Activated CD4-positive, alpha-beta T cell treated with anti-CD3 and anti-CD28 coated beads, Interleukin-2, amount 50 U/mL, for 16 hours (primary cell): Measurements from ENCODE around the gene RANGAP1.
A peak's percentile ranks its signal among the peaks of the same experiment; 100 is the strongest.

Experiments
- DNase-seq: peaks from one replicate; pipeline ENCODE4 v3.0.0-alpha.2; 2020

The RANGAP1 gene

DNA sequence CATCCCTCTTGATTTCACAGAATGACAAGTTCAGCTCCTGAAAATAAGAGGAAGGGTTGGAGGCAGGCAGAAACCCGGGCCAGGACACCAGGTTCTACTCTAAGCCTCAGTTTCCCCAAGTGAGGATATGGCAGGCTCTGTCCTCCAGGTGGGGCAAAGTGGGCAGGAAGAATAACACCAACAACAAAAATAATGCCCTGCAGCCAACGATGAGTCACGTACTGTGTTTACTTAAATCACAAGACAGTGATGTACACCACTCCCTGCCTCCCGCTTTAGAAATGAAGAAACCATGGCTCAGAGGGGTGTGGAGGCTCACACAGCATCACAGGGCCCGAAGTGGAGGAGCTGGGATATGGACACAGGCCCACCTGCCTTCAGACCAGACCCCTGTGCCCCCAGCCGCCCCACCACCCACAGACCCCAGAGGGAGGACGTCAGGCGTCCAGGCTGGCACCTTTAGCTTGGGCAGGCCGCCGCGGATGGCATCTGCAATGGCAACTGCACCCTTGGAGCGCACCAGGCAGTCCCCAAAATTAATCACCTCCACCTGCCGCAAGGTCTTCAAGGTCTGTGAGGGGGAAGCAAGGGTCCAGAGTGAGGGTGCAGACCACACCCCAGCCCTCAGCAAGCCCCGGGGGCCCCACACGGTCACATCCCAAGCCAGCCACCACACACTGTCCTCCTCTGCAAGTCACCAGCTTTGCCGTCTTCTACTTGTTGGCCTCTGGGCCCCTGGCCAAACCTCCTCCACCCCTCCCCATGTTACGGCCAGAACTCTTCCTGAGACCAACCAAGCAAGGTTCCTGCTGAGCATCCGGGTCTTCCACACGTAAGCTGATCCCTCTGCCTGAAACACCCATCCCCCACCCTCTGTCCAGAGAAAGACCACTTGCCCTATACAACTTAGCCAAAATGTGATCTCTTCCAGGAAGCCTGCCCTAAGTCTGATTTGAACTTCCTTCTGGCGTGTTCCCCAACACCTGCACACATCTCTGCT is 29.4 kb downstream of the RANGAP1 start:
- no peak for DNase-seq

DNA sequence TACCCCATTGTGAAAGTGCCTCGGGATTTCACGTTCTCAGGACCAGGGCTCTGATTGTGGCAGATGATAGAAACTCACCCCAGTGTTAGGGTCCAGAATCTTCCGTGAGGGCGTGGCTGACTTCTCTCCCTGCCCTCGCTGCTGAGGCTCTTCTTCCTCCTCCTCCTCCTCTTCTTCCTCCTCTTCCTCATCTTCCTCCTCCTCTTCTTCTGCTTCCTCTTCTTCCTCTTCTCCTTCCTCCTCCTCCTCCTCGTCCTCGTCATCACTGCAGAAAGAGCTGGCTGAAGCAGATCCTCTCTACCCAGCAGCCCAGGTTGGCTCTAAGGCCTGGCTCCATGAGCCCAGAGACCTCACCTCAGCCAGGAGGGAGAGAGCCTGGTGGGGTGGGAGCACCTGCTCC is 31.8 kb downstream of the RANGAP1 start:
- no peak for DNase-seq

GRCh38 chr22:41252365-41252764 is 33.6 kb downstream of the RANGAP1 start:
- DNase-seq, result no peak

- DNase-seq, result no peak
Measured at GRCh38 chr22:41250127-41250526, 35.9 kb downstream of the RANGAP1 start.

DNA sequence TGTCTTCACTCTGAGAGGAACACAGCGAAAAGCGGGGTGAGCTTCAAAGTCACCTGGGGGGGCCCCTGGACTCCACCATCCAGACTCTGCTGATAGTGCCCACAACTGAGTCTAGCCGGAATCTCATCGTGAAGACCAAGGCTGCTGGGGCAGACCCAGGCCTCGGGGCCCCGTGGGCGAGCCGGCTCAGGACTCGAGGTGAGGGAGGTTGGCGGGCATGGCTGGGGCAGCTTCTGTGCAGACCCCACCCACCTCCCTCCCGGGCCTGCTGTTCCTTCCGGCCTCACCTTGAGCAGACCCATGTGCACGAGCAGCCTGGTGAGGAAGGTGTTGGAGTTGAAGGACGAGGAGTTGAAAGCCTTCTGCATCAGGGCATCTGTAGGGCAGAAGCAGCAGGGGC is 36.5 kb downstream of the RANGAP1 start:
- DNase-seq, result no peak

DNA sequence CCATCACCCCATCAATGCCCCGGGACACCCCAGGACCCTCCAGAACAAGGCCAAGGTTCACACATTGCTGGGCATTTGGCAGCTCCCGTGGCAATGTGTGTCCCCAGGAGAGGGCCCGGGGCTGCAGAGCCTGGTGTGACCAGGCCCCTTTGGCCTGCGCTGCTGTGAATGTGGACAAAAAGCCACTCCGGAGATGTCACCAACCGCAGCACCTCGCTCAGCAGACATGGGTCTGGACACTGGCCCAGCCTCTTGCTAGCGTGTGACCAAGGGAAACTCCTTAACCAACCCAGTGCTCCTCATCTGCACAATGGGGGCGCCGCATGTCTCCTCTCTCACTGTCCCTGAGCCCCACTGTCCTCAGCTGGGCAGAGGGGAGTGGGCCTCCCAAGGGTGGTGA is 37.2 kb downstream of the RANGAP1 start:
- no peak for DNase-seq

DNA sequence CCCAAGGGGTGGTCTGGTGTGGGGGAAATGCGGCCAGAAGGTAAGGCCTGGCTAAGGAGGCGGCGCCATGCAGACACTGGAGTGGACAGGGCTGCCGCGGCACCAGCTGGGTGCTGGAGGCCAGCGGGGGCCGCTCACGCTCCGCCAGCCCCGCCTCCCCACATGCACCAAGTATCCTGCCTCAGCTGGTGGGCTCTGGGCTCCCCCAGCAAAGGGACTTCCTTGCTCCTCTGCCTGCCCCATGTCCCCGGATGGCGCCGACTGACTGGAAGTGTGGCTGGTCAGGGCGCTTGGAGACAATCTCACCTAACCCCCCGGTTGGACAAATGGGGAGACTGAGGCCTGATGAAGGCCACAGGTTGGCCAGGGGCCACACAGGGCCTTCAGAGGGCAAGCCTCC is 37.7 kb downstream of the RANGAP1 start:
- DNase-seq, result no peak

- DNase-seq, result no peak
Measured at GRCh38 chr22:41247703-41248102, 38.3 kb downstream of the RANGAP1 start.

DNA sequence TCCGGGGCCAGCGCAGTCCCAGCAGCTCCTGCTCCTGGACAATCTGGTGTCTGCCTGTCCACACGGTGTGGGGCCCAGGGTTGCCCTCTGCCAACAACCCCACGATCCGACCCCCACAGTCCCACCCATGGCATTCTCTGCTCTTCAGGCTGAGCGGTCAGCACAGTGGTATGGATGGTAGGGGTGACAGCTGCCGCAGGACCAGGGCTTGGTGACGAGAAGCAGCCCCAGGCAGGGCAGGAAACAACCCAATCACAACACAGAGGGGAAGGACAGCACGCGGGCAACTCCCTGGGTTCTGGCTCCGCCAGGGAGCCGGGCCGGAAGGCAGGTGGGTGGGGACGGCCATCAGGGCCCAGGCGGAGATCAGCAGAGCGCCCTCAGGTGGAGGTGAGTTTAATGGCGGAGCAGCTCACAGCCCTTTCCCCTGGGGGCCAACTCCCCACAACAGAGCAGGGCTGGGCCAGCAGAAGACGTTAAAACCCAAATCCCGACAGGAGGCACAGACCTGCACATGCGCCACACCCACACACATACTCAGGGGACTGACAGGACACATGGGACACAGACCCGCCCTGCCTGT is 40.0 kb downstream of the RANGAP1 start:
- no peak for DNase-seq

DNA sequence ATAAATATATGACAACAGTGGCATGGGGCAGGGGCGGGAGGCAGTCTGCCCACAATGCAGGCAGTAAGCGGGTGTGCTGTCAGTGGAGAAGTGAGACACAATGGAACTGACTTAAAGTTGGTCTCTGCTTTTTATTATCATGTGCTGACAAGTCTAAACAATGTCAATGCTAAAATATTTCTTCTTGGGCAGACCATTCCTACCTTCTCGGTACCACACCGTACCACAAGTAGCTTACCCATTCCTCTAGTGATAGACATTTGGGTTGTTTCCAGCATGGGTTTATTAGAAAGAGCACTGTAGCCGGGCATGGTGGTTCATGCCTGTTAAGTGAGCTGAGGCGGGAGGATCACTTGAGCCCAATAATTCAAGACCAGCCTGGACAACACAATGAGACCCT is 42.6 kb downstream of the RANGAP1 start:
- DNase-seq, result no peak

GRCh38 chr22:41242396-41243117 is 43.4 kb downstream of the RANGAP1 start:
- no peak for DNase-seq

DNA sequence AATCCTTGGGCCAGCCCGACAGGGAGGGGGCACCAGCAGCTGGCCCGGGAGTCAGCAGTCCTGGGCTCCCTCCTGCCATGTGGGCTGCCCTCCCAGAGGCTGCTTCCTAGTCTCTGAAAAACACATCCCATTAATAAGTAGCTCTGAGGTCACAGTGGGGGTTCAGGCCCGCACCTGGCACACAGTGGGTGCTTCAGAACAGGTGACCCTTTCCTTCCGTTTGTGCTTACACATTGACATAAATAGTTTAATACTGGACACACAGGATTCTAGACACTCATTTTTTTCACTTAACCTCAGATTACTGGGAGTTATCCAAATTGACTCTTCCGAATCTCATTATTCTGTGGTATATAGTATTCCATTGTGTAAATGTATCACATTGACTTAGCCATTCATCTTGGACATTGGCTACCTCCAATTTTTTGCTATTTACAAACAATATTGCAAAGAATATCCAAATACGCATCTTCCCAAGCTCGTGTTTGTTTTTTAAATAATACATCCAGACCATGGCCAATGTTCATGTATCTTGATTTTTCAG is 44.8 kb downstream of the RANGAP1 start:
- DNase-seq, result no peak

GRCh38 chr22:41240377-41241132 is 45.4 kb downstream of the RANGAP1 start, which contains the start of gene CHADL:
CHADL (minus strand) TSS chr22:41240931; CDS start chr22:41240881, 50 bp downstream.
- DNase-seq, result no peak

DNA sequence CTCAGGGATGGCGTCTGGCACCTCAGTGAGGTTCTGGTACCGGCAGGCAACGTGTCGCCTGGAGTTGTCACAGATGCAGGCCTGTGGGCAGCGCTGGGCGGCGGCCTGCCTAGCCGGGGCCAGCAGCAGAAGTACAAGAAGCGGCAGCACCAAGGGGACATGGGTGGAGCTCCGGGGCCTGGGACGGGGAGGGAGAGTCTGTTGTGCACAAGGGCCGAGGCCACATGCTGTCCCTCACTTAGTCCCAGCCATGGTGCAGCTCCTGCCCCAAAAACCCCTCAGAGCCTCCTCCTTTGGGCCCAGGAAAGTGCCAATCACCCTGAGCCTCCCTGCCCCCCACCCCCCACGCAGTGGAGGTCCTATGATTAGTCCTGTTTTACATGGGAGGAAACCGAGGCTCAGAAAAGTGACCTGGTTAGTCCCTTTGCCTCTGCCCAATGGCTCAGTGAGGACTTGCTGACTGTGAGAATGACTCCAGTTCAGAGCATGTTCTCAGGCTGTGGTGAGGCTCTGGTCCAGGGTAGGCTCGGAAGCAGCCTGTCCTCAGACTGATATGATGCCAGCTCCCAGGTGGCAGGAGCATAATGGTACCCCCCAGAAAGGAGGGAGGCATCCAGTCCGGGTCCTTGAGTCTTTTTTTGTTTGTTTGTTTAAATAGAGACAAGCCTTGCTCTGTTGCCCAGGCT is 46.4 kb downstream of the RANGAP1 start:
- no peak for DNase-seq

DNA sequence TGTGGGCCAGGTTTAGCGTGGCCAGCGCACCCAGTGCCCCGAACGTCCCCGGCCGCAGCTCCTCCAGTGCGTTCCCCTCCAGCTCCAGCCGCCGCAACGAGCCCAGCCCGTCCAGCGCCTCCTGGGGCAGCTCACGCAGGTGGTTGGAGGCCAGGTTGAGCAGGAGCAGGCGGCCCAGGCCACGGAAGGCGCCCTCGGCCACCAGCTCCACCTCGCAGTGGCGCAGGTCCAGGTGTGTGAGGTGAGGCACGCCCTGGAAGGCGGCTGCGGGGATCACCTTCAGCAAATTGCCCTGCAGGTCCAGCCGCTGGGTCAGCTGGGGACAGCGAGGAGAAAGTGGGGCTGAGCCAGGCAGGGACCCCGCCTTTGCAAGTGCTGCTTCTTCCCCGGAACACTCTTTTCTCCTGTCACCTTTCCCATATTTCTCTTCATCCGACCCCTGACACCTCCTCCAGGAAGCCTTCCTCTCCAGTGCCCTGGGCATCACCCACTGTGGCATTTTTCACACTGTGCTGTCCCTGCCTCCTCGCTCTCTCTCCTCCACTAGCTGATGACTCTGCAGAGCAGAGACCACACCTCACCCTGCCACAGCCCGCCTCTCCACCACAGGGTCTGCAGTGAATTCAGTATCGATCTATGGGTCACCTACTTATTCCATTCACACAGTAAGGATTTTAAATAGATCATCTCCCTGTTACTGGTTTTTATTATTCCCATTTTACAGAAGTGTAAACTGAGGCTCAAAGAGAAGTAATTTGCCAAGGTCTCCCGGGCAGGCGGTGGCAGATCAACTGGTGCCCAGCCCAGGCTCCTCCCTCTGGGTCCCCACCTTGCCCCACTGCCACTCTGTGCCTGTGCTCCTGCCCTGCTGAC is 47.2 kb downstream of the RANGAP1 start:
- no peak for DNase-seq

DNA sequence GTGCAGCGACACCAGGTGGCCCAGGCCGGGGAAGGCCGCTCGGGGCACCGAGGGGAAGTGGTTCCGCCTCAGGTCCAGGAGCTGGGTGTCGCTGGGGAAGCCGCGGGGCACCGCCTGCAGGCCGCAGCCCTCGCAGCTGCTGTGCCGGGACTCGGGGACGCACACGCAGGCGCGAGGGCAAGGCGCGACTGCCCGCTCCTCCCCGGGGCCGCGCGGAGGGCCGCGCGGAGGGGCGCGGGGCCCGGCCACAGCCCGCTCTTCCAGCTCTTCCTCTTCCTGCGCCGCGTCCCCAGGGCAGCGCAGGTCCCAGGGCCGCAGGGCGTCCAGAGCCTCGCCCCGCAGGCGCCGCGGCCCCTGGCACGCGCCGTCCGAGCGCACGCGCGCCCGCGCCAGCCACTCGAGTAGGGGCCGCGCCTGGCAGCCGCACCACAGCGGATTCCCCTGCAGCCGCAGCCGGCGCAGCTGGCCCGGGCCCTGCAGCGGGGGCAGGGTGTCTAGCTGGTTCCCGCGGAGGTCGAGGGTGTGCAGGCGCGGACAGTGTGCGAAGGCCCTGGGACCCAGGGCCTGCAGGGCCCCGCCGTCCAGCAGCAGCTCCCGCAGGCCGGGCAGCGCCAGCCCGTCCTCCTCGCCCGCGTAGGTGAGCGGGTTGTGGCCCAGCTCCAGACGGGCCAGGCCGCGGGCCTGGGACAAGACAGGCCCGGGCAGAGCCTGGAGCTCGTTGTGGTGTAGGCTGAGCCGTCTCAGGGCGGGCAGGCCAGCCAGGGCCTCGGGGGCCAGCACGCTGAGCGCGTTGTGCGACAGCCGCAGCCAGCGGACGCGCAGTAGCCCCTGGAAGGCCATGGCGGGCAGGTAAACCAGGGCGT is 48.0 kb downstream of the RANGAP1 start:
- DNase-seq, result peak; percentile 83

GRCh38 chr22:41237036-41237706 is 48.8 kb downstream of the RANGAP1 start:
- DNase-seq, result no peak

DNA sequence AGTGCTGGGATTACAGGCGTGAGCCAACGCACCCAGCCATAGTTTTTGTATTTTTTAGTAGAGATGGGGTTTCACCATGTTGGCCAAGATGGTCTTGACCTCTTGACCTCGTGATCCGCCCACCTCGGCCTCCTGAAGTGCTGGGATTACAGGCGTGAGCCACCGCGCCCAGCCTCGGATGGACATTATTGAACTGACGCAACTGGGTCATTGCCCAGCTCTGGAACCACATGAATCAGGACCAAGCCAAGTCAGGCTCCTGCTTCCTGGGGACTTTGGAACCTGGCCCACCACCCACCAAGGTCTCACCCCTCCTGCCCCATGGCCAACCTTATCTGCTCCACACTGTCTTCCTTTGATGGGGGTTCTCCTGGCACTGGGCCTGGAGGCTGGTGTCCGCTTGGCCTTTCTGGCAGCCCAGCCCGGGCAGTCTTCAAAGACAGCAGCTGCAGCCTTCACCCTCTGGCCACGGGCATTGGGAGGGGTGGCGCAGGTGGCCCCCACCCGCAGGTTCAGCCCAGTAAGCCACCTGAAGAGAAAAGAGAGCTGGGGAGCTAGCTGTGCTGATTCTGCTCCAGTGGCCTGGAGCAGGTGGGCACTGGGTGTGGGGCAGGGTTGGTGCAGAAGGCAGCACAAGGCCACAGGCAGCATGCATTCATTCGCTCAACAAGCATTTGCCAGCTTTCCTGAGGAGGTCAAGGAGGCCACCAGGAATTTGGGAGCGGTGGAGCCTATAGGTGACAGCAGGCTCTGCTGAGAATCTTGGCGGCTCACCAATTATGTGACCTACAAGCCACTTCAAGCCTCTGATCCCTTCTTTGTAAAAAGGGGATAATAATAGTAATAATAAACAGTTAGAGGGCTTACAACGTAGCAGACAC is 50.9 kb downstream of the RANGAP1 start:
- no peak for DNase-seq
